GM19467 (cell line): ENCODE data around the gene RPH3AL.

ENCODE experiments used
- ATAC-seq: cut with Tn5 transposase; IDR thresholded peaks from one replicate; pipeline ENCODE4 v1.9.1; 2021; ENCODE audit warnings: mild to moderate bottlenecking, moderate library complexity; ENCODE audit not compliant: unreplicated experiment

RPH3AL gene

GRCh38 chr17:303168-303567 is 49.4 kb downstream of the RPH3AL start:
- no peak for ATAC-seq

DNA sequence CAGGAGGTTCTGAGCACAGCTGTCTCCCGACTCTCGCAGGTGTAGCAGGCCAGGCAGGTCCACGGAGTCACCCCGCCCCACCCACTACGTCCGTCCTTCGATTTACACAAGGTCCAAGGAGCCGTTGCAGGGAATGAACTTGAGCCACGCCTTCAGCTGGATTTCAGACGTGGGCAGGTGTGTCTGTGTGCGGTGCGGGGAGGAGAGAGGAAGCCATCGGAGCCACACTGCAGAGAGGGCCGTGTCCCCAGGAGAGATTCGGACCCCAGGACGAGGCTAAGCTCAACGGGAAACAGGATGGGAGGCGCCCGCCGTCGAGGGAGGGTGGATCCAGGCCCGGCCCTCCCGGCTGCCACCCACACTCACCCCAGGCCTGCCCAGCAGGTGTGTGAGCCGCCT is 50.3 kb downstream of the RPH3AL start:
- no peak for ATAC-seq

GRCh38 chr17:301681-302299 is 50.8 kb downstream of the RPH3AL start:
- ATAC-seq, result no peak

DNA sequence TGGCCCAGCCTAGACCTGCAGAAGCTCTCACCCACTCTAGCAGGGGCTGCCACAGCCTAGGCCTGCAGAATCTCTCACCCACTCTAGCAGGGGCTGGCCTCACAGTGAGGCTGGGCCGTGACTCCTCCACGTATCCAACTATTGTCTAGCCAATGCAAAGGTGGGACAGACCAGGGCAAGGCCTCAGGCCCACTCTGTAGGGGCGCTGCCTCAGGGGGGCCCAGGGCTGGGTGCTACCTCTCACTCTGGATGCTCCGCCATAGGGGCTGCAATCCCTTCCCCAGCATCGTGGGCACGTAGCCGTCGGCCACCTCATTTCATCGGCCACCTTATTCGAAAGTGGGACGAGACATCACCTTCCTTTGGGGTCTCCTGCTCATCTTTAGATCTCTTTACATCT is 51.7 kb downstream of the RPH3AL start:
- ATAC-seq, result no peak

GRCh38 chr17:299546-299945 is 53.1 kb downstream of the RPH3AL start:
- no peak for ATAC-seq

GRCh38 chr17:298791-299450 is 53.7 kb downstream of the RPH3AL start:
- no peak for ATAC-seq

- ATAC-seq, result no peak
Measured at GRCh38 chr17:297758-298157, 54.8 kb downstream of the RPH3AL start.

DNA sequence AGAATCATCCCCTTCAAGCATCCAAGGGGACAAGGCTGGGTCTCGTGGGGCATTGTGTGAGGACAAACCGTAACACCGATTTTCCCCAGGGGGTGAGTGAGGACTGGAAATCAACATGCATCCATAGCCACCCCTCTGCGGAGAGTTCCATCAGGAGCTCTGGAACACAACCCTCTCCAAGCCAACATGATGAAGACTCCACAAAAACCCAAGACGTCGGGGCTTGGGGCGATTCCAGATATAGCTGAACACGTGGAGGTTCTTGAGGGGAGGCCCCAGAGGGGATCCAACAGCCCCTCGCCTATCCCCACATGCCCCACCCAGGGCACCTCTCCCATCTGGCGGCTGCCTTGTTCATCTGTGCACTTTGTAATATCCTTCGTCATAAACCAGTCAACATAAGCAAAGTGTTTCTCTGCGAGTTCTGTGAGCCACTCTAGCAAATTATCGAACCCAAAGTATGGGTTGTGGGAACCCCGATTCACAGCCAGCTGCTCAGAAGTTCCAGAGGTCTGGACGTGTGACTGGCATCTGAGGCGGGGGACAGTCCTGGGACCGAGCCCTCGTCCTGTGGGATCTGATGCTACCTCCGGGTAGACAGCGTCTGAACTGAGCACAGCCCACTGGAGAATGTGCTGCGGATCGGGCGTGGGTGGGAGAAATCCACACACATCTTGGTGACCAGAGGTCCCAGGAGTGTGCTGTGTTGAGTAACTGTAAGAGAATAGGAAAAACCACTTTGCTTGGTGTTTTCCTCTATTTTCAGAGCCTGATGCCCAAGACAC is 55.5 kb downstream of the RPH3AL start:
- no peak for ATAC-seq

DNA sequence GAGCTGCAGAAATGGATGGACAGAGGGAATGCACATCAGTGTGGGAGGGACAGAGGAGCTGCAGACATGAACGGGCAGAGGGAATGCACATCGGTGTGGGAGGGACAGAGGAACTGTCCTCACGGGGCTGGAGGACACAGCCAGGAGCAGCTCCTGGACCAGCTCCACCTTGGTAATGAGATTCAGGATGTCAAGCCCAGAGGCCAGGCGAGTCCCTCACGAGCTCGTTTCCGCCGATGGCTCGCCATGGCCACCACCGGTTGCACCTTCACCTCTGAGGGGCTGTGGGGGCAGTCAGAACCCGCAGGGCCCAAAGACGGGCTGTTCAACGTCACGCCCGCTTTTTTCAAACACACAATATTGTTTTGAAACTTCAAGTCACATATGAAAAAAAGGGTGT is 56.2 kb downstream of the RPH3AL start:
- ATAC-seq, result no peak

DNA sequence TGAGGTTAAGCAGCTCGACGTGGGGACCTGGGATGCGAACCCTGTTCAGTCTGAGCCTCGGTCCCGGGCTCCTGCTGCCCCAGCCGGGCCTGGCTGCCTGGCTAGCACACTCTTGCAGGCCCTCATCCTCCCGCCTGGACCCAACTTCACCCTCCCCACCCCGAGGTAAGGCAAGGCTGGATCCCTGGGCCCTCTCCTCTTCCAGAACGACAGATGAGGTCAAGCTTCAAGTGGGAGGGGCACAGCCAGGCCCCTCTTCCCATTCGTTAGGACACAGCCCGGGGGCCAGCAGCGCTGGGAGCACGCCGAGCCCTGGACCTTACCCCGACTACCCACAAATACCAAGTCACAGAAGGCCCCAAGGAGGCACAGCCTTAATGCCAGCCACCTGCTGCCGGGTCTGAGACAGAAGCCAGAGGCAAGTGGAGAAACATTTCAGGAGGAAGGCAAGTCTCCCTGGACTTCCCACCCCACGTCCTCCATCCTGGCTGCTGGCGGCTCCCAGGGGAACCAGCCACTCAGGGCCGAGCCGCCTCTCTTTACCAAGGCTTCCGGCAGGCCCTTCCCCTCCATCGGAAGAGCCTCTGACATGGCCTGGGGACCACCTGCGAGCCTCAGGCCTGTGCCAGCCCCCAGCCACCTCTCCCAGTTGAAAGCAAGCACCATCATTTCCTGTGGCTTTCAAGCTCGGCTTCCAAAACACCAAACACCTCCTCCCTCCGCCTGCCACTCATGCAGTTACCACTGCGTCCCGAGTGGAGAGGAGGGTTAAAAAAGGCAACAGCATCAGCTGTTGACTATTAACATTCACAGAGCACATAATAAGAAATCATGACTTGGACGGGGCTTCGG is 59.9 kb downstream of the RPH3AL start:
- no peak for ATAC-seq

- ATAC-seq, result no peak
Measured at GRCh38 chr17:292016-292415, 60.6 kb downstream of the RPH3AL start.

GRCh38 chr17:291587-291986 is 61.0 kb downstream of the RPH3AL start:
- ATAC-seq, result no peak

DNA sequence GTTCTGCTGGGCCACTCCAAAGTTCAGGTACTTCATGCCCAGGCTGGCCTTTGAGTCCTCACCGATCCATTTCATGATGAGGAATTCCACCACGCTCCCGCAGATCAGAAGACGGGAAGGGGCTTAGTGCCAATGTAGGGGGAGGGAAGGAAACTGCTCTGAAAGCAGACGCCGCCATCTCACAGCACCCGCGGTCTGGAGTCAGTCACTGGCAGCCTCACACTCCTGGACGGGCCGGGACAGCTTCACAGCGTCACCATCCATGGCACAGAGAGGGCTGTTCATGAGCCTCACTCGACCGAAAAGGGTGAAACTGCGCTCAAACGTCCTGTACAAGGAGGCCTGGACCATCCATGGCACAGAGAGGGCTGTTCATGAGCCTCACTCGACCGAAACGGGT is 62.0 kb downstream of the RPH3AL start:
- ATAC-seq, result no peak

DNA sequence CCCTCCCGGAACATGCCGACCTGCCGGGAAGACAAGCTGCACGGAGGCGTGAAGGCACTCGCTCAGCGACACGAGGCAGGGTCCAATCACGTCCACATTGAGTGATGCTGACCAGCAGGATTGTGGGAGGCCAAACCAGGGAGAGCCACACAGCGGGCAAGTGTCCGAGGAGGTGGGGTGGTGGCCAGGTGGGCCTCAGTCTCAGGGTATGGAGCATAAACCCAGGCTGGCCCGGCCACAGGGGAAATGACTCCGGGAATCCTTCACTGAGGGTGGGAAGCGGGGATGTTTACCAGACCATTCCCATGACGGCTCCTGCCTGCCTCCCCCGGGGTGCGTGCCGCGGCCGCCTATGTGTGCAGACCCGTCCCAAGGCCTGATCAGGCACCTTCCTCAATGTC is 62.5 kb downstream of the RPH3AL start:
- ATAC-seq, result no peak

DNA sequence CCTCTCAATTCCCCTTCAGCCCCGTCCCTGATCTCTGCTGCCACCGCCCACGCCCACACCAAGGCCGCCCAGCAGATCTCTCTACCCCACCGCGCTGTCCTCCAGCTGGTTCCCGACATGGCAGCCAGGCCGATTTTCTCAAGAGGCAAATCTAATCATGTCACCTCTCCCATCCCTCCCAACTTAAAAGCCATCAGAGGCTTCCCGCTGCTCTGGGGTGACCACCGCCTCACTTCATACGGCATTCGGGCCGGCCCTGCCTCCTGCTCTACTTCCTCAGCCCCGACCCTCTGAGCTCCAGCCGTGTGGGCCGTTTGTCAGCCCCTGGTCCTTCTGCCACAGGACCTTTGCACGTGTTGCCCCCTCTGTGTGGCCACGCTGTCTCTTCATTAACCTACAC is 63.2 kb downstream of the RPH3AL start:
- no peak for ATAC-seq

DNA sequence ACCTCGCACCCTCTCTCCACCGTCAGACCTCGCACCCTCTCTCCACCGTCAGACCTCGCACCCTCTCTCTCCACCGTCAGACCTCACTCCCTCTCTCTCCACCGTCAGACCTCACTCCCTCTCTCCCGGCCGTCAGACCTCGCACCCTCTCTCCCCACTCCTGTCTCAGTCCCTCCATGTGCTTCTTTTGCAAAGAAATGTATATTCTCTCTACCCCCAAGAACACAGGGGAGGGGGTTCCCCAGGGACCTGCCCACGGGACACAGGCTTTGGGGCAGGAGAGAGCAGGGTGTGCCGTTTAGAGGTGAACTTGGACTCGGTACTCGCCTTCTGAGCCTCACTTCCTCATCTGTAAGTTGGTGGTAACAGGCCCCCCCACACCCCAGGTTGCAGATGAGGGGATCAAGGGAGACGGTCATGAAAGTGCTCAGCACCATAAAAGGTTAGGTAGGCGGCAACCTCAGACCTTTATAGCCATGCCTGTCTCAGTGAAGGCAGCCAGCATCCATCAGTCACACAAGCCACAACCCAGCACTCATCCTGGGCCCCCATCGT is 63.7 kb downstream of the RPH3AL start:
- ATAC-seq, result no peak

DNA sequence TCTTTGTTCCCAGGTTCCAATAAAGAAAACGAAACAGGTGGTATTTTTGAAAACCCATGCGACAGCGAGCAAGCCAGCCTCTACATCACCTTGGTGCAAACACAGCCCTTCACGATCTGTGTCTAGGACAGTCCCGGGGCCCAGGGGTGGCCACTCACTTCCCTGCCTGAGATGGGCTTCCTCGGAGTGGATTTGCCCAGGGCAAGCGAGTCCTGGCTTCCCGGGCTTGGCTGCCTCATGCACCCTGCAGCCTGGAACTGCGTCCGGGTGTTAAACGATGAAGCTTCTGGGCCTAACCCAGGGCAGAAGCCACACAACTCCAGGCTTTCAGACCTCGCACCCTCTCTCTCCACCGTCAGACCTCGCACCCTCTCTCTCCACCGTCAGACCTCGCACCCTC is 66.0 kb downstream of the RPH3AL start:
- no peak for ATAC-seq

GRCh38 chr17:285751-286422 is 66.7 kb downstream of the RPH3AL start:
- ATAC-seq, result no peak

DNA sequence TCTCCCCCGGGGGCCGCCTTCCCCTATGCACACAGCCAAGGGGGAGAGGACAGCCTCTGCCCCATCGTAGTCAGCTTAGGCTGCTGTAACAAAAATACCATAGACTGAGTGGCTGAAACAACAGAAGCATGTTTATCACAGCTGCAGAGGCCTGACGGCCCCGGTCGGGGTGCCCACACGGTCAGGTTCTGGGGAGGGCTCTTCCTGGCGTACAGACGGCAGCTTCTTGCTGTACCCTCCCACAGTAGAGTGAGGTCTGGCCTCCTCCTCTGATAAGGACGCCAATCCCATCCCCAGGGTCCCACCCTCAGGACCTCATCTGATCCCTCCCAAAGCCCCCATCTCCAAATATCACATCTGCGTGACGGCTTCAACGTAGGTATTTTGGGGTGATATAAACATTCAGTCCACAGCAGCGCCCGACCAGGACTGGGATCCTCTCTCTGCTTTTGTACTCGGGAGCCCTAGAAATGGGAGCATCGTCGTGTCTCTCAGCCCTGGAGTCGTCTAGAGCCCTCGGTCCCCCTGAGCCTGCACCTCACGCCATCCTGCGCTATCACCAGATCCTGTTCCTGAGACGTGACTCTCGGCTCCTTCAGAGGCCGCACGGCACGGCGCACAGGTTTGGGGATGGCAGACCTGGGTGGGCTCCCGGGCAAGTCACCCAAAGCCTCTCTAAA is 67.8 kb downstream of the RPH3AL start:
- ATAC-seq, result no peak
